ENCODE results near the gene CLASP2.

GRCh38 chr3:33544126-33544525, 173.9 kb downstream of the CLASP2 start:
- no peak for TF ChIP-seq CTCF (conservative IDR thresholded peaks at IDR 0.05; ENCODE audit: low read length)
- TF ChIP-seq EZH2phosphoT487 (IDR thresholded peaks at IDR 0.05; ENCODE audit: borderline replicate concordance), result no peak

Measured in Loucy (cell line).